Neutrophil (primary cell): ENCODE data around the gene DOK1.

ENCODE experiments used
- H3K27ac ChIP-seq: fragments of 200-600 bp; sonication (generic); 2 replicates; pipeline ENCODE4 v1.5.1; 2016; ENCODE audit warnings: mild to moderate bottlenecking, moderate library complexity
- H3K27me3 ChIP-seq: fragments of 200-600 bp; sonication (generic); 2 replicates; pipeline ENCODE4 v1.6.0; 2016; ENCODE audit warnings: mild to moderate bottlenecking
- H3K36me3 ChIP-seq: fragments of 200-600 bp; sonication (generic); 2 replicates; pipeline ENCODE4 v1.5.1; 2017
- H3K4me1 ChIP-seq, 2 experiments: fragments of 200-600 bp in 1 of 2; sonication (generic) in 1 of 2; 1 replicate in 1 of 2; 2 replicates in 1 of 2; pipeline versions ENCODE4 v1.5.1 to v1.6.1; 2013 to 2016; ENCODE audit warnings: low read depth in 1 of 2, low read length in 1 of 2, mild to moderate bottlenecking in 1 of 2, moderate library complexity in 1 of 2; ENCODE audit not compliant: control insufficient read depth in 1 of 2, insufficient read depth in 1 of 2
- H3K4me3 ChIP-seq, 2 experiments: fragments of 200-600 bp in 1 of 2; sonication (generic) in 1 of 2; 1 replicate in 1 of 2; 2 replicates in 1 of 2; pipeline ENCODE4 v1.5.1; 2013 to 2016; ENCODE audit warnings: low read depth in 1 of 2, low read length in 1 of 2, mild to moderate bottlenecking in 1 of 2, moderate library complexity in 1 of 2
- H3K9me3 ChIP-seq: fragments of 200-600 bp; sonication (generic); 2 replicates; pipeline ENCODE4 v1.5.1; 2016
- TF ChIP-seq, protein P1 (sequence below): fragments of 200-600 bp; sonication (generic); IDR thresholded peaks from 2 replicates; pipeline ENCODE4 v1.5.1; 2016; ENCODE audit warnings: antibody characterized with exemption

Gene DOK1

GRCh38 chr2:74584088-74584645 is 29.6 kb downstream of the DOK1 start:
- TF ChIP-seq, protein P1, sequence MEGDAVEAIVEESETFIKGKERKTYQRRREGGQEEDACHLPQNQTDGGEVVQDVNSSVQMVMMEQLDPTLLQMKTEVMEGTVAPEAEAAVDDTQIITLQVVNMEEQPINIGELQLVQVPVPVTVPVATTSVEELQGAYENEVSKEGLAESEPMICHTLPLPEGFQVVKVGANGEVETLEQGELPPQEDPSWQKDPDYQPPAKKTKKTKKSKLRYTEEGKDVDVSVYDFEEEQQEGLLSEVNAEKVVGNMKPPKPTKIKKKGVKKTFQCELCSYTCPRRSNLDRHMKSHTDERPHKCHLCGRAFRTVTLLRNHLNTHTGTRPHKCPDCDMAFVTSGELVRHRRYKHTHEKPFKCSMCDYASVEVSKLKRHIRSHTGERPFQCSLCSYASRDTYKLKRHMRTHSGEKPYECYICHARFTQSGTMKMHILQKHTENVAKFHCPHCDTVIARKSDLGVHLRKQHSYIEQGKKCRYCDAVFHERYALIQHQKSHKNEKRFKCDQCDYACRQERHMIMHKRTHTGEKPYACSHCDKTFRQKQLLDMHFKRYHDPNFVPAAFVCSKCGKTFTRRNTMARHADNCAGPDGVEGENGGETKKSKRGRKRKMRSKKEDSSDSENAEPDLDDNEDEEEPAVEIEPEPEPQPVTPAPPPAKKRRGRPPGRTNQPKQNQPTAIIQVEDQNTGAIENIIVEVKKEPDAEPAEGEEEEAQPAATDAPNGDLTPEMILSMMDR: no peak
- H3K27ac ChIP-seq: no peak overlapping the region

GRCh38 chr2:74585406-74586185 is 31.1 kb downstream of the DOK1 start:
- Histone ChIP-seq H3K36me3 (no peaks in the 10 kb centered on the region), H3K27ac (peak overlapping the region; percentile 60), H3K4me3 (no peak overlapping the region), H3K9me3 (no peaks in the 10 kb centered on the region), H3K27me3 (no peaks in the 10 kb centered on the region), H3K4me1 (peaks cover 53 to 54% of the 10 kb centered on the region in 2 experiments)
- TF ChIP-seq, protein P1: no peak

More at GRCh38 chr2:74584088-74584645, 29.6 kb downstream of the DOK1 start:
- Histone ChIP-seq H3K36me3 (no peaks in the 10 kb centered on the region), H3K4me3 (no peak overlapping the region), H3K27me3 (no peaks in the 10 kb centered on the region), H3K9me3 (no peaks in the 10 kb centered on the region), H3K4me1 (peaks cover 47 to 51% of the 10 kb centered on the region in 2 experiments)

DNA sequence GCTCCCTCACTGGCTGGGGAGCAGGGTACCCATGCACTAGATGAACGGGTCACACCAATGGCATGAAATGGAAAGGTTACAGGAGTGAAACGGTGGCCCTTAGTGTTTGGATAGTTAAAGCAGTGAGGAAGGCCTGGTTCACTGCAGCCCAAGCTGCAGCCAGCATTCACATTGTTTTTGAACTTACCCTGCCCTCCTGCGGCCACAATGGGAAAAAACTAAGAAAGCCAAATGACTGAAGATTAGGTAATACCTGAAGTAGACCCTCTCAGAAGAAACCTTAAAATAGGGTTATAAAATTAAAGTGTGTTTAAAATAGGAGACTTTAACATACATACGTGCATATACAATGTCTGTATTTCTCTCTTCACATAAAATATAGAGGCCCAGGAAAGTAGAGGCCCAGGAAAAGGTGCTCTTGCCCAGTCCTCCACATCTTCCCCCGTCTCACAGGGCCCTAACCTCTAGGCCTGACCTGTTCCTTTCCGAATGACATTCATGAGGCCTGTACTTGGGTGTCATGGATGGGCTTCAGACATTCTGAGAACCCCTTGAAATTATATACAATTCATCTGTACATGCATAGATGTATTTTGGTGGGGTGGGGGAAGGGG is 33.3 kb downstream of the DOK1 start:
- TF ChIP-seq, protein P1: peak; percentile 70
- no peaks in the 10 kb centered on the region for H3K9me3 ChIP-seq
- H3K27ac ChIP-seq: peak overlapping the region; percentile 12
- no peak overlapping the region for H3K4me3 ChIP-seq
- H3K4me1 ChIP-seq: peaks cover 53 to 54% of the 10 kb centered on the region in 2 experiments
- H3K36me3 ChIP-seq: no peaks in the 10 kb centered on the region
- H3K27me3 ChIP-seq: peaks cover 10% of the 10 kb centered on the region

DNA sequence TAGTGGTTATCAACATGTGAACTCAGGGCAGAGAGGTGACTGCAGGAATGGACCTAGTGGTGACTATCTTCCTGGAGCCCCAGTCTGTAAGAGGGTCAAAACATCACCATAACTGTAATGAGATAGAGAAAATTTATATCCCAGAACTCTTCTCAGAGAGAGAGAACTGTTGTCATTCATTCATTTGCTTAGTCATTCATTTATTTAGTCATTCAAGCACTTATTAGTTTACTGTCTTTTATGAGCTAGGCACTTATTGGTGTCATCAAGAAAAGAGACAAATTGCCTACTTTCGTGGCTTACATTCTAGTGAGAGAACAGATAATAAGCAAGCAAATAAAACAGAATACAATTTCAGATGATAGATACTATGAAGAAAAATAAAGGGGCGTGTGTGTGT is 34.1 kb downstream of the DOK1 start:
- TF ChIP-seq, protein P1: no peak
- Histone ChIP-seq H3K27ac (no peak overlapping the region), H3K4me1 (peaks cover 46 to 48% of the 10 kb centered on the region in 2 experiments), H3K9me3 (no peaks in the 10 kb centered on the region), H3K4me3 (no peak overlapping the region), H3K36me3 (no peaks in the 10 kb centered on the region), H3K27me3 (peaks cover 19% of the 10 kb centered on the region)

- Histone ChIP-seq H3K36me3 (no peaks in the 10 kb centered on the region), H3K27me3 (peaks cover 58% of the 10 kb centered on the region), H3K4me3 (no peak overlapping the region), H3K4me1 (peaks cover 6 to 8% of the 10 kb centered on the region in 2 experiments), H3K9me3 (no peaks in the 10 kb centered on the region), H3K27ac (no peak overlapping the region)
- TF ChIP-seq, protein P1: no peak
Observed at GRCh38 chr2:74593826-74594772, 39.6 kb downstream of the DOK1 start.
